Measurements from ENCODE around the gene DONSON.
"Not testable (repeated sequence)": the region's sequence is repeated elsewhere in the genome, so short reads cannot be mapped to it uniquely, and the experiment has no call there.

Gene DONSON, protein sequence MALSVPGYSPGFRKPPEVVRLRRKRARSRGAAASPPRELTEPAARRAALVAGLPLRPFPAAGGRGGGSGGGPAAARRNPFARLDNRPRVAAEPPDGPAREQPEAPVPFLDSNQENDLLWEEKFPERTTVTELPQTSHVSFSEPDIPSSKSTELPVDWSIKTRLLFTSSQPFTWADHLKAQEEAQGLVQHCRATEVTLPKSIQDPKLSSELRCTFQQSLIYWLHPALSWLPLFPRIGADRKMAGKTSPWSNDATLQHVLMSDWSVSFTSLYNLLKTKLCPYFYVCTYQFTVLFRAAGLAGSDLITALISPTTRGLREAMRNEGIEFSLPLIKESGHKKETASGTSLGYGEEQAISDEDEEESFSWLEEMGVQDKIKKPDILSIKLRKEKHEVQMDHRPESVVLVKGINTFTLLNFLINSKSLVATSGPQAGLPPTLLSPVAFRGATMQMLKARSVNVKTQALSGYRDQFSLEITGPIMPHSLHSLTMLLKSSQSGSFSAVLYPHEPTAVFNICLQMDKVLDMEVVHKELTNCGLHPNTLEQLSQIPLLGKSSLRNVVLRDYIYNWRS

DNA sequence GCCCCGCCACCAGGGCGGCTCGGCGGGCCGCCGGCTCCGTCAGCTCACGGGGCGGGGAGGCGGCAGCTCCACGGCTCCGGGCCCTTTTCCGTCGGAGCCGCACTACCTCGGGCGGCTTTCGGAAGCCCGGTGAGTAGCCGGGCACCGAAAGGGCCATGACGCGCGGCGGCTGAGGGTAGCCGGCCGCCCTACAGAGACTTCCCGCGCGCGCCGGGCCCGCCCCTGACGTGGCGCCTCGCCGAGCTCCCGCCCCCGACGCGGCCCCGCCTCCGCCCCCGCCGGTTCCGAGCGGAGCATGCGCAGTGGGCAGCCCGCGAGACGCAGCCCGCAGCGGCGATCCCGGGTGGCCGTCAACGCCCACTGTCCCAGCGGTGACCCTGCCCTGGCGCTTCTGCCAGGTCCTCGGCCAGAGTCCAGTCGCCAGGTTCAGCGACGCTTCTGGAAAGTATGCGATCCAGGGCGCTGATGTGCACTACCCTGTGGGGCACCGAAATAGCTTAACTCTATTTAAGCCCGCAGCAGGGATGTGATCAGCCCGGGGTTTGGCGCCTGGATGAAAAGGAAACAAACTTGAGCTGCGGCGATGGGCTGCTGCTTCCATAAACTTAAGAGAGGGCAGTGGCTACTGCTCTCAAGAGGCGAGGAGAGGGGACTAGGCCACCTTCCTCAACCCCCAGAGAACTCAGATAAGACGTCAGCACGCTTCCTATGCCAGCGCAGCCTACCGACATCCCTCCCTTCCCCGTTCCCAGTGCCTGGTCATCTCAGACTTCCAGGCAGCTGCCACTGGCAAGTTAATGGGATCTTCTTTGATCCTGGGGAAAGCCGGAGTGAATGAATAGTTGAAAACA lies at the start of gene DONSON:
DONSON (minus strand) TSS at position 200 of the 851 bp plus-strand sequence; CDS start at position 157, 43 bp downstream.
- DNase-seq (ENCODE audit: low read depth): peak; percentile 76

GRCh38 chr21:33634254-33634653 lies 45.8 kb upstream of the DONSON start:
- DNase-seq (ENCODE audit: low read depth): no peak

GRCh38 chr21:33626151-33626550 lies 37.7 kb upstream of the DONSON start:
- DNase-seq (ENCODE audit: low read depth): not testable (repeated sequence)

GRCh38 chr21:33622253-33622652 lies 33.8 kb upstream of the DONSON start:
- DNase-seq (ENCODE audit: low read depth): no peak

DNA sequence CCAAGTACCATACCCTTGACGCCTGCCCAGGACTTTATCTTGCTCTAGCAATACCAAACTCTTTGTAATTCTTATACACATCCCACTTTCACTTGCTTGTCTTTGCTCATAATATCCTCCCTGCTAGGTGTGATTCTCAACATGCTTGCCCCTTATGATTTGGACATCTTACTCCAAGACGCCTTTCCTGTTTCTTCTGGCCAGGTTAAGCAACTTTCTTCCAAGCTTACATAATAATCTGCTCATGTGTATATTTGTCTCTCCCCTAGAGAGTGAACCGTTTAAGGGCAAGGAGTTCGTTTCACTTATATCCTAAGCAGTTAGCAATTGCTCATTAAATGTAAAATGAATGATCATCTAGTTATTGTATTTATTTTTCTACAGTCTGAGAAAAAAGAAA lies 31.2 kb upstream of the DONSON start:
- no peak for DNase-seq (ENCODE audit: low read depth)

DNA sequence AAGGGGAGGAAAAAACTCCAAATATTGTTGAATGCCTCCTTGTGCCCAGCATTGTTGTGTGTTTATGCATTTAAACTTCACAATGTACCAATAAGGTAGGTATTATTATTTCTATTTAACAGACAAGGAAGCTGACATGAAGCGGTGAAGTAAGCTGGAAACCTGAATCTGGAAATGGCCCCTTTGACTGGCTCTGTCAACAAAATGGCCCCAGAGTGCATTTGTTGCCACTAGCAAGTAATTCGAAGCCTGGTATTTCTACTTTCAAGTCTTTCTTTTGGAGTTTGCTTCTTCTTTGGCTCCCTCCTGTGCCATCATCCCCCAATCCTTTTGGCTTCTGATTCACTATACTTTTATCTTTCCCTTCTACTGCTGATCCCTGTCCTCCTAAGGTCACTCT lies 29.9 kb upstream of the DONSON start:
- DNase-seq (ENCODE audit: low read depth): no peak

DNA sequence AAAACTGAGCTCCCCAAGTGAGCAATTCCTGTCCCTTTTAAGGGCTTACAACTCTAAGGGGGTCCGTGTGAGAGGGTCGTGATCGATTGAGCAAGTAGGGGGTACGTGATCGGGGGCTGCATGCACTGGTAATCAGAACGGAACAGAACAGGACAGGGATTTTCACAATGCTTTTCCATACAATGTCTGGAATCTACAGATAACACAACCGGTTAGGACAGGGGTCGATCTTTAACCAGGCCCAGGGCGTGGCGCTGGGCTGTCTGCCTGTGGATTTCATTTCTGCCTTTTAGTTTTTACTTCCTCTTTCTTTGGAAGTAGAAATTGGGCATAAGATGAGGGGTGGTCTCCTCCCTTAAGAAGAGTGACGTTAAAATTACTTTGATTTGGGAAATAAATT lies 29.1 kb upstream of the DONSON start:
- not testable (repeated sequence) for DNase-seq (ENCODE audit: low read depth)

GRCh38 chr21:33611006-33611744 lies 22.7 kb upstream of the DONSON start:
- no peak for DNase-seq (ENCODE audit: low read depth)

GRCh38 chr21:33608559-33608958 lies 20.1 kb upstream of the DONSON start:
- DNase-seq (ENCODE audit: low read depth): no peak

- DNase-seq (ENCODE audit: low read depth): no peak
Measured at GRCh38 chr21:33598051-33598450, 9.6 kb upstream of the DONSON start.

DNA sequence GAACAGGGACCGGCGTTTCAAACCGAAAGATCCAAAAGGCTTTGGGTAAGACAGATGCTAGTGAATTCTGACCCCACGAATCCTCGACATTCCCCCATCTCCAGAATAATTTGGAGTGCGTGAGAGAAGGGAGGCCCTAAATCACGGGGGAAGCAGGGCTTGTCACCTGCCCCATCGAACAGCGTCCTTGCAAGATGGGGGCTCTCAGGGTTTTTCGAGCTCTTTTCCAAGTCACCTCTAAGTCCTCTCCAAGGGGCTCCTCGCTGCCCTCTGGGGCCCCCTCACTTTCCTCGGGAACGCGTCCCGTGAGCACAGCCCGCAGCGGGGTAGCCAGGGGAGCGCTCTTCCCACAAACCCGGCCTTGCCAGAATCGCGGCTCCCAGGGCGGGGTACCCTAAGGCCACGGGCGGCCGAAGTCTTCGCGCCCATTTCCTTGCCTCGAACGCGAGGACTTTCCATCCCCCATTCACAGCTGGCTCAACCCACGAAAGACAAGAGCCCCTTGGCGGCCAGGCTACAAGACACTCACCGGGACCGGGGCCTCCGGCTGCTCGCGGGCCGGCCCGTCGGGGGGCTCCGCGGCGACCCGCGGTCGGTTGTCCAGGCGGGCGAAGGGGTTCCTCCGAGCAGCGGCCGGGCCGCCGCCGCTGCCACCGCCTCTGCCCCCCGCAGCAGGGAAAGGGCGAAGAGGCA lies 546 bp downstream of the DONSON start:
- no peak for DNase-seq (ENCODE audit: low read depth)

GRCh38 chr21:33586927-33587326 lies 1.6 kb downstream of the DONSON start:
- no peak for DNase-seq (ENCODE audit: low read depth)

- no peak for DNase-seq (ENCODE audit: low read depth)
Measured at GRCh38 chr21:33584455-33584854, 4.0 kb downstream of the DONSON start.

GRCh38 chr21:33578959-33579542 lies 9.4 kb downstream of the DONSON start:
- DNase-seq (ENCODE audit: low read depth): no peak

DNA sequence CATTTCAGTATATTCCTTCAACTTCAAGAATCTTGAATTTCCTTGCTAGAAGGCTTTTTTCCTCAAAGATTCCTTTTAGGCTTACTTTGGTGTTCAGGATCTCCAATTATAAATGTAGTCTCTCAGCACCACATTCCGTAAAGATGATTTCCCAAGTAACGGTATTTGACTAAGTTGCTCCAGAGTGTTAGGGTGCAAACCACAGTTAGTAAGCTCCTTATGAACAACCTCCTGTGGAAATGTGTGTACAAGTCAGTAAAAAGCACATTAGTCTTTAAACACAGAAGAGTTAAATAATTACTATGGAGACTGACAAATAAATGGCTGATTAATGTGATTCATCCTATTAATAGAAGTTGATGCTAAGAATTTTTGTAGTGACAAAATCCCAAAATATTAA lies 10.3 kb downstream of the DONSON start:
- no peak for DNase-seq (ENCODE audit: low read depth)

- not testable (repeated sequence) for DNase-seq (ENCODE audit: low read depth)
Measured at GRCh38 chr21:33576741-33577141, 11.7 kb downstream of the DONSON start.

- DNase-seq (ENCODE audit: low read depth): no peak
Measured at GRCh38 chr21:33572350-33572749, 16.1 kb downstream of the DONSON start.

DNA sequence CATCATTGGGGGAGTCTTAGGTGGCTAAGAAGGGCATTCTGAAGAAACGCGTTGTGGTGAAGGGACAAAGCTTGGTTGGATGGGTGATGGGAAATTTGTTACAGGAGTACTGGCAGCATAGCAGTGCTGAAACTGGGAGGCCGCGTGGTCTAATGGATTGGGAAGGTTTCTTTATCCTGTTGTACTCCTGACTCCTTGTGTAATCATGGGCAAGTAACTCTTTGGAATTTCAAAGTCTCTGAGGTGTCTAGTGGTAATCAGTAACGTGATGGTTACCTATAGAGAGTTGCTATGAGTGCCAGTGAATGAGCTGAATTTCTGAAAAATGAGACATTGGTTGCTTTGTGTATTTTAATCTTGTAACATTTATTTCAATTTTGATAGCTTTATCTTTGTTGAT lies 18.5 kb downstream of the DONSON start:
- no peak for DNase-seq (ENCODE audit: low read depth)

DNA sequence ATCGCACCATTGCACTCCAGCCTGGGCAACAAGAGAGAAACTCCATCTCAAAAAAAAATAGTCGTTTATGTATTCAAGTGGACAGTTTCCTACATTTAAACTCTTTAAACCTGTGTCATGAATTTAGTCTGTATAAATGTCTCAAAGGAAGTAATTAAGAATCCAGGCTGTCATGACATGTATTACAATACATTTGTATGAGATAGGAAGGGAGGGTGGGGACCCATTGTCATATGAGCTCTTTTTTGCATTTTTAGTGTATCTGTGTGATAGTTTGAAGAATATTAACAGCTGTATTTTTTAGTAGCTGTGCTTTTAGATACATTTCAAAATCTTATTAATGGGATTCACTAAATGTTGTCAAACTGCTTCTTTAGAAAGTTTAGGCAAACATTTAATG lies 20.0 kb downstream of the DONSON start:
- no peak for DNase-seq (ENCODE audit: low read depth)

DNA sequence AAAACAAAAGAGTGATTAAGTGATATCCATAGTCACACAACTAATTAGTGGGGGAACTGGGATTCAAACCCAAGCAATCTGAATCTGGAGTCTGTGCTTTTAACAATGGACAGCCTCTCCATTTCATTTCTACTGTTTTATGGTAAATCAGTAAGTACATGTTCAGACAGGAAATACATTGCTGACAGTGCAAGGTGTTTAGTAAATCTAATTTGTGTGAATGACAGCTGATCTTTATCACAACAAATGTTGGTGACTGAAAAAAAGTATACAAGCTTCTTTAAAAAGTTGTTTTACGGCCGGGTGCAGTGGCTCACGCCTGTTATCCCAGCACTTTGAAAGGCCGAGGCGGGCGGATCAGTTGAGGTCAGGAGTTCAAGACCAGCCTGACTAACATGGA lies 20.6 kb downstream of the DONSON start:
- no peak for DNase-seq (ENCODE audit: low read depth)

- DNase-seq (ENCODE audit: low read depth): no peak
Measured at GRCh38 chr21:33566514-33566913, 22.0 kb downstream of the DONSON start.
